PC-9 (cell line): Measurements from ENCODE around the gene RFX8. TPM values are rescaled to one million over a fixed set of nuclear protein-coding genes. Genes with fewer than 3 reads are reported as not detected.

Experiments
- BruUV-seq: library from RNA; stranded (reverse); fragments of 400-500 nt; replicated peaks from 2 replicates; lab custom pipeline; 2021; lab: Mats Ljungman, UMichigan
- CTCF ChIA-PET: fragments of 300-600 bp; sonication (Branson Sonifier 250); formaldehyde crosslinking; loops from one replicate; lab custom pipeline; 2022; ENCODE audit warnings: antibody characterized with exemption; lab: Charles Lee
- POLR2A ChIA-PET: fragments of 300-600 bp; sonication (Branson Sonifier 250); formaldehyde crosslinking; loops from one replicate; lab custom pipeline; 2022; ENCODE audit warnings: antibody characterized with exemption; ENCODE audit not compliant: unreplicated experiment; lab: Charles Lee
- DNase-seq, 2 experiments: peaks; one replicate each; pipeline versions ENCODE4 v3.0.0 to v3.0.0-alpha.2; 2015 to 2022; ENCODE audit warnings: mixed read lengths in 1 of 2
- H2AFZ ChIP-seq: fragments of 200-600 bp; sonication (generic); 2 replicates; pipeline ENCODE4 v1.8.1; 2017; ENCODE audit warnings: antibody characterized with exemption
- H3F3A ChIP-seq: fragments of 200-600 bp; sonication (generic); 2 replicates; pipeline ENCODE4 v1.8.1; 2017; ENCODE audit warnings: antibody characterized with exemption, mild to moderate bottlenecking, low read depth; ENCODE audit not compliant: insufficient read depth
- H3K27ac ChIP-seq: fragments of 200-600 bp; sonication (generic); 2 replicates; pipeline ENCODE4 v1.6.1; 2016; ENCODE audit warnings: mixed run types
- H3K27me3 ChIP-seq: fragments of 200-600 bp; sonication (generic); 2 replicates; pipeline ENCODE4 v1.6.1; 2016; ENCODE audit warnings: low read depth, mixed run types; ENCODE audit not compliant: insufficient read depth
- H3K36me3 ChIP-seq: fragments of 200-600 bp; sonication (generic); 2 replicates; pipeline ENCODE4 v1.6.1; 2016; ENCODE audit warnings: low read depth, mixed run types
- H3K4me1 ChIP-seq: fragments of 200-600 bp; sonication (generic); replicated peaks from 2 replicates; pipeline ENCODE4 v1.6.1; 2016; ENCODE audit warnings: mixed run types; ENCODE audit not compliant: insufficient read depth
- H3K4me2 ChIP-seq: fragments of 200-600 bp; sonication (generic); 2 replicates; pipeline ENCODE4 v1.6.1; 2017; ENCODE audit warnings: mixed run types
- H3K4me3 ChIP-seq: fragments of 200-600 bp; sonication (generic); 2 replicates; pipeline ENCODE4 v1.6.1; 2016; ENCODE audit warnings: mixed run types
- H3K79me2 ChIP-seq: fragments of 200-600 bp; sonication (generic); 2 replicates; pipeline ENCODE4 v1.6.1; 2017; ENCODE audit warnings: low read depth, mixed run types
- H3K9me2 ChIP-seq: fragments of 200-600 bp; sonication (generic); 2 replicates; pipeline ENCODE4 v1.8.1; 2017; ENCODE audit warnings: mild to moderate bottlenecking; ENCODE audit not compliant: insufficient read depth
- H3K9me3 ChIP-seq: fragments of 200-600 bp; sonication (generic); 2 replicates; pipeline ENCODE4 v1.8.1; 2016; ENCODE audit warnings: low read depth; ENCODE audit not compliant: insufficient read depth
- H4K20me1 ChIP-seq: fragments of 200-600 bp; sonication (generic); 2 replicates; pipeline ENCODE4 v1.8.1; 2017; ENCODE audit not compliant: insufficient read depth
- EZH2 ChIP-seq: fragments of 200-600 bp; sonication (generic); IDR thresholded peaks from 2 replicates; pipeline ENCODE4 v1.8.0; 2017; ENCODE audit warnings: antibody characterized with exemption, low read depth
- intact Hi-C: fragments of 100-400 bp; cut with micrococcal nuclease; formaldehyde crosslinking; loops from one replicate; pipeline ENCODE4 v1.10.0; 2022; ENCODE audit not compliant: unreplicated experiment
- total RNA-seq: library from RNA; stranded (reverse); gene quantifications from 2 replicates; pipeline ENCODE4 v1.2.3, GENCODE V29; 2021
- TF ChIP-seq, protein P1 (sequence below): fragments of 200-600 bp; sonication (generic); conservative IDR thresholded peaks from 2 replicates; pipeline ENCODE4 v1.6.1; 2017; ENCODE audit warnings: mixed run types, antibody characterized with exemption, mild to moderate bottlenecking, moderate library complexity

The RFX8 gene
- total RNA-seq, 1 experiment from 2014 or later: not detected

- Histone ChIP-seq H3K4me1 (peaks cover 10% of the 10 kb centered on the region), H3K9me3 (no peaks in the 10 kb centered on the region), H2AFZ (no peak overlapping the region), H3K4me2 (no peak overlapping the region), H3K36me3 (no peaks in the 10 kb centered on the region), H3K79me2 (no peaks in the 10 kb centered on the region), H3K27me3 (no peaks in the 10 kb centered on the region), H4K20me1 (no peaks in the 10 kb centered on the region), H3K27ac (no peak overlapping the region), H3K9me2 (no peaks in the 10 kb centered on the region), H3F3A (no peaks in the 10 kb centered on the region), H3K4me3 (no peak overlapping the region)
- TF ChIP-seq EZH2: no peak
- TF ChIP-seq, protein P1, sequence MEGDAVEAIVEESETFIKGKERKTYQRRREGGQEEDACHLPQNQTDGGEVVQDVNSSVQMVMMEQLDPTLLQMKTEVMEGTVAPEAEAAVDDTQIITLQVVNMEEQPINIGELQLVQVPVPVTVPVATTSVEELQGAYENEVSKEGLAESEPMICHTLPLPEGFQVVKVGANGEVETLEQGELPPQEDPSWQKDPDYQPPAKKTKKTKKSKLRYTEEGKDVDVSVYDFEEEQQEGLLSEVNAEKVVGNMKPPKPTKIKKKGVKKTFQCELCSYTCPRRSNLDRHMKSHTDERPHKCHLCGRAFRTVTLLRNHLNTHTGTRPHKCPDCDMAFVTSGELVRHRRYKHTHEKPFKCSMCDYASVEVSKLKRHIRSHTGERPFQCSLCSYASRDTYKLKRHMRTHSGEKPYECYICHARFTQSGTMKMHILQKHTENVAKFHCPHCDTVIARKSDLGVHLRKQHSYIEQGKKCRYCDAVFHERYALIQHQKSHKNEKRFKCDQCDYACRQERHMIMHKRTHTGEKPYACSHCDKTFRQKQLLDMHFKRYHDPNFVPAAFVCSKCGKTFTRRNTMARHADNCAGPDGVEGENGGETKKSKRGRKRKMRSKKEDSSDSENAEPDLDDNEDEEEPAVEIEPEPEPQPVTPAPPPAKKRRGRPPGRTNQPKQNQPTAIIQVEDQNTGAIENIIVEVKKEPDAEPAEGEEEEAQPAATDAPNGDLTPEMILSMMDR: no peak
- intact Hi-C loops: no loop called here
- no peak for DNase-seq
- ChIA-PET POLR2A (no interaction called here), CTCF (no interaction called here)
- no TSS peak for BruUV-seq
These were observed 4.9 kb upstream of the RFX8 start for GRCh38 chr2:101479810-101480209.

- H3K4me1 ChIP-seq: peaks cover 10% of the 10 kb centered on the region
- H3K36me3 ChIP-seq: no peaks in the 10 kb centered on the region
- no peaks in the 10 kb centered on the region for H3F3A ChIP-seq
- DNase-seq: no peak
- H3K79me2 ChIP-seq: no peaks in the 10 kb centered on the region
- no peaks in the 10 kb centered on the region for H4K20me1 ChIP-seq
- no peak overlapping the region for H3K4me2 ChIP-seq
- no peak overlapping the region for H2AFZ ChIP-seq
- no peak overlapping the region for H3K27ac ChIP-seq
- intact Hi-C loops: no loop called here
- no peaks in the 10 kb centered on the region for H3K27me3 ChIP-seq
- no peak overlapping the region for H3K4me3 ChIP-seq
- BruUV-seq: no TSS peak
- ChIA-PET CTCF (no interaction called here), POLR2A (no interaction called here)
- H3K9me2 ChIP-seq: no peaks in the 10 kb centered on the region
- TF ChIP-seq, protein P1: no peak
- TF ChIP-seq EZH2: no peak
- no peaks in the 10 kb centered on the region for H3K9me3 ChIP-seq
These were observed 4.4 kb upstream of the RFX8 start for GRCh38 chr2:101479328-101479727.

DNA sequence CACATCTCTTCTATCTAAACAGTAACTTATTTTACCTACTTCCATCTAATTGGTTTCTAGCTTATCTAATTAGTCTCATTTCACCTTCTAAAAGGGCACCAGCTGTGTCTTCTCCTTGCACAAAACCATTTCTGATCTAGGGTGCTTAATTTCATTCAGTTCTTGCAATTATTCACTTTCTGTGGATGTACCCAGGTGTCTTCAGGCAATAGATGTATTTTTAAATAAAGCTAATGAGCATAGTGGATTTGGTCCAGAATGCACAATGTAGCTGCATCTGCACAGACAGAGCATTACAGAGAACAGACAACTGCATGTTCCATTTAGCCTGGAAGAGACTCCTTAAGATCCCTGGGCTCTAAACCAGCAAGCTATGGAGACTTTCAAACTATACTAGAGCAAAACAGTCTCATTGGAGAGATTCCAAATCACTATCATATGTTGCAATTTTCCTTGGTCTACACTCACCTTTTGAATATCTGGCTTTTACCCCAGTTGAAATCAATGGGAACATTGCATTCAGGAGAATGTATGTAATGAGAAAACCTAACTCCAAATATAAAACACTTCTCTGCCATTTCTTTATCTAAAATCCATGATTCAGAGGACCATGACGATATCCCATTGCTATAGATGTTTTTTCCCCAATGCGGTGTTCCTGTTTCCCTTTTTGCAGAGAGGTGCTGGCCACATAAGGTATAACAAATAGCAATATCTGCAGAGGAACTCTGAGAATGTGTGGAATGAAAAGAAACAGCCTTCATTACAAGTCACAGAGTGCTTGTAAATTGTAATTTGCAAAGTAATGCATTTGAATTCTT lies 3.5 kb upstream of the RFX8 start:
- Histone ChIP-seq H3K4me3 (no peak overlapping the region), H3K36me3 (no peaks in the 10 kb centered on the region), H2AFZ (no peak overlapping the region), H3K9me3 (no peaks in the 10 kb centered on the region), H3K4me1 (peaks cover 10% of the 10 kb centered on the region), H3K79me2 (no peaks in the 10 kb centered on the region), H3K27ac (no peak overlapping the region), H3K27me3 (no peaks in the 10 kb centered on the region), H3K4me2 (no peak overlapping the region), H4K20me1 (no peaks in the 10 kb centered on the region), H3F3A (no peaks in the 10 kb centered on the region), H3K9me2 (no peaks in the 10 kb centered on the region)
- no peak for TF ChIP-seq EZH2
- TF ChIP-seq, protein P1: no peak
- DNase-seq: no peak
- no TSS peak for BruUV-seq
- intact Hi-C loops: no loop called here
- ChIA-PET CTCF (no interaction called here), POLR2A (no interaction called here)
